T-helper 17 cell (primary cell): ENCODE data around the gene C1orf210. TPM values are rescaled to one million over a fixed set of nuclear protein-coding genes. Genes with fewer than 3 reads are reported as not detected.
A peak's percentile ranks its signal among the peaks of the same experiment; 100 is the strongest.

Source experiments
- ATAC-seq: fragments of 150-1000 bp; cut with Tn5 transposase; 2 replicates; pipeline ENCODE4 v1.10.0; 2021; ENCODE audit warnings: mild to moderate bottlenecking, moderate library complexity
- DNase-seq, 3 donors: peaks; one replicate each; pipeline versions ENCODE4 v3.0.0 to v3.0.0-alpha.2; 2020 to 2021
- H3K9me3 ChIP-seq: one replicate; pipeline ENCODE4 v1.7.0; 2013; ENCODE audit warnings: low read length, mild to moderate bottlenecking; ENCODE audit not compliant: control insufficient read depth, poor library complexity, severe bottlenecking
- H3K27ac Mint-ChIP-seq: one replicate; pipeline ENCODE4 v1.8.0; 2022; ENCODE audit warnings: mild to moderate bottlenecking, moderate library complexity, mixed read lengths
- H3K27me3 Mint-ChIP-seq: one replicate; pipeline ENCODE4 v1.8.0; 2022; ENCODE audit warnings: mixed read lengths
- H3K36me3 Mint-ChIP-seq: one replicate; pipeline ENCODE4 v1.8.0; 2022; ENCODE audit warnings: low read depth, mixed read lengths
- H3K4me1 Mint-ChIP-seq: one replicate; pipeline ENCODE4 v1.8.0; 2022; ENCODE audit warnings: mild to moderate bottlenecking, mixed read lengths
- H3K4me3 Mint-ChIP-seq: one replicate; pipeline ENCODE4 v1.8.0; 2022; ENCODE audit warnings: mild to moderate bottlenecking, moderate library complexity, mixed read lengths
- total RNA-seq, 4 donors: library from RNA in 2 of 4; stranded (reverse) in 2 of 4; gene quantifications; one replicate each; pipeline ENCODE4 v1.2.3 and lab custom pipeline; 2022 to 2026

The C1orf210 gene
- total RNA-seq = not detected
- 0 reads per million in 2 donors for total RNA-seq (lab: John Stamatoyannopoulos, UW)

DNA sequence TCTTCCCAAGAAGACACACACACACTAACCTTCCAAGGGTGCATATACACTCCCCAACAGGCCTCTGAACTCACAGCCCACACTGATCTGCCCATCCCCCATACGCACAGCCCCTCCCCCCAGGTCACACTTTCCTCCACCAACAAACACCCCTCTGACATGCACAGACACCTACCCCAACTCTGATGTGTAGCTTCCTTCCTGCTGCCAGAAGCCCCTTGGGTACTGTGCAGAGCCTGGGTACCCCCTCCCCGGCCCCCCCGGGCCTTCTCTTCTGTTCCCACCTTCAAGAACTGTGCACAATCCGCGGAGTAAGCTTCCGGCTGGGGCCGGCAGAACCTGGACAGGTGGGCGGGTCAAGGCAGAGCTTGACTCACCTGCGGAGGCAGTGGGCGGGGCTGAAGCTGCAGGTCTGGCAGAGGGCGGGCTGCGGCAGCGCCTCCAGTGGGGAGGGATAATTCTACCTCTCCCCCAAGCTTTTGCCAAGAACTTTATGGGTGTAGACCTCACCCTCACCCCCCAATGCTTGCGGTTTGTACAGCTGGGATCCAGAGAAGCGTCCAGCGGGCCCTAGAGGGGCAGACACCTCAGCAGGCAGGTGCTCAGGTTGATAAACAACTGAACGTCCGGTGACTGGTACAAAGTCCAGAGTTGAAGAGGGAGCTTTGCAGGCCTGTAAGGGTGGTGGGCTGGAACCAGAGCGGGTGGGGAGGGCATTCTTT is at the start of gene C1orf210:
TSS of gene C1orf210 (minus strand) at position 313 of the 722 bp plus-strand sequence. CDS start 2,311 bp downstream, outside the sequence.
- DNase-seq (no peak), ATAC-seq (no peak)
- peaks cover 2% of the 10 kb centered on the region for H3K4me1 Mint-ChIP-seq
- H3K9me3 ChIP-seq = no peaks in the 10 kb centered on the region
- peaks cover 2% of the 10 kb centered on the region for H3K36me3 Mint-ChIP-seq
- H3K27ac Mint-ChIP-seq = no peak within 1 kb of the TSS
- peaks cover 19% of the 10 kb centered on the region for H3K27me3 Mint-ChIP-seq
- no peak within 1 kb of the TSS for H3K4me3 Mint-ChIP-seq

DNA sequence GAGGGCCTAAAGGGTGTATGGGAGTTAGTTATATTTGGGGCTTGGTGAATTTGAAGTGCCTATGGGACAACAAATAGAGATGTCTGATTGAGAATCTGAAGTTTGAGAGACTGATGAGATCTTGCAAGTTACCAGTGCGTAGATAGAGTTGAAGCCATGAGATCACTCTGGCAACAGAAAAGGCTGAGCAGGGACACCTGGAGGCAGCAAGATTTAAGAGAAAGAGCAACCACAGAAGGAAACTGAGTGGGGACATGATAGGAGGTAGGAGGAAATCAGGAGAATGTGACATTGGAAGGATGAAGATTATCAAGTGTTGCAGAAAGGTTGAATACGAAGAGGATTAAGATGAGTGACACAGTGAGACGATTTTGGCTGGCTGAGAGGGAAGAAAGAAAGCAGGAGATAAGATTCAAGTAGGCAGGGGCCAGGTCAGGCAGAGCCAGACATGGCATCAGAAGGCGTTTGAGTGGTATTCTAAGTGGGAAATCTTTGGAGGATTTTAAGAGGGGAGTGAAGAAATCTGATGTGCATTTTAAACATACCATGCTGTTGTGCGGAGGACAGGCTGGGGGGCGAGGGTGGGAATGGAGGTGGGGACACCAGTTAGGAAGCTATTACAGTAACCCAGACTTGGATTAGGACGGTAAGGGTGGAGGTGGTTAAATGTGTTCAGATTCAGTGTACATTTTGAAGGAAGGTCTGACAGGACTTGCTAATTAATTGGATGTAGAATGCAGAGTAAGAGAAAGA is 49.2 kb upstream of the C1orf210 start:
- H3K36me3 Mint-ChIP-seq = peaks cover 8% of the 10 kb centered on the region
- no peaks in the 10 kb centered on the region for H3K9me3 ChIP-seq
- ATAC-seq (no peak), DNase-seq (no peak)
- peak overlapping the region; percentile 67 for H3K27ac Mint-ChIP-seq
- H3K27me3 Mint-ChIP-seq = peaks cover 10% of the 10 kb centered on the region
- peaks cover 7% of the 10 kb centered on the region for H3K4me1 Mint-ChIP-seq
- no peak overlapping the region for H3K4me3 Mint-ChIP-seq

DNA sequence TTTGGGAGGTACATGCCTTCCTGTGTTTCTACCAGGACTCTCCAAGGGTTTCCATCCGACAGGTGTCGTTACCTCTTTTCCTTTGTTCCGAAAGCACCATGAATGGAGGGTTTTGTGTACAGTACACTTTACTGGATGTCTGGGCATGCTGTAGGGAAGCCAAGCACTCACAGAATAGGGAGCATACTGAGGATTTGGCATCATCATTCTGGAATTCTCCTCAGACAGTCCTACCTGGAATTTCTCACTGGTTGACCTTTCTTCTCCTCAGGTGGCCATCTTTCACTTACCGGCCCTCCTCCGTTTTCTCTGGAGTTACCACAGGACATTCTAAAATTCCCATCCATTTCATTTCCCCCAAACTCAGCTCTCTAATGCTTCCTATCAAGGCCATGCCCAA is 46.3 kb upstream of the C1orf210 start:
- H3K27me3 Mint-ChIP-seq = peaks cover 6% of the 10 kb centered on the region
- H3K4me1 Mint-ChIP-seq = peaks cover 7% of the 10 kb centered on the region
- ATAC-seq (no peak), DNase-seq (no peak)
- H3K36me3 Mint-ChIP-seq = peaks cover 8% of the 10 kb centered on the region
- H3K4me3 Mint-ChIP-seq = no peak overlapping the region
- H3K27ac Mint-ChIP-seq = no peak overlapping the region
- H3K9me3 ChIP-seq = no peaks in the 10 kb centered on the region

DNA sequence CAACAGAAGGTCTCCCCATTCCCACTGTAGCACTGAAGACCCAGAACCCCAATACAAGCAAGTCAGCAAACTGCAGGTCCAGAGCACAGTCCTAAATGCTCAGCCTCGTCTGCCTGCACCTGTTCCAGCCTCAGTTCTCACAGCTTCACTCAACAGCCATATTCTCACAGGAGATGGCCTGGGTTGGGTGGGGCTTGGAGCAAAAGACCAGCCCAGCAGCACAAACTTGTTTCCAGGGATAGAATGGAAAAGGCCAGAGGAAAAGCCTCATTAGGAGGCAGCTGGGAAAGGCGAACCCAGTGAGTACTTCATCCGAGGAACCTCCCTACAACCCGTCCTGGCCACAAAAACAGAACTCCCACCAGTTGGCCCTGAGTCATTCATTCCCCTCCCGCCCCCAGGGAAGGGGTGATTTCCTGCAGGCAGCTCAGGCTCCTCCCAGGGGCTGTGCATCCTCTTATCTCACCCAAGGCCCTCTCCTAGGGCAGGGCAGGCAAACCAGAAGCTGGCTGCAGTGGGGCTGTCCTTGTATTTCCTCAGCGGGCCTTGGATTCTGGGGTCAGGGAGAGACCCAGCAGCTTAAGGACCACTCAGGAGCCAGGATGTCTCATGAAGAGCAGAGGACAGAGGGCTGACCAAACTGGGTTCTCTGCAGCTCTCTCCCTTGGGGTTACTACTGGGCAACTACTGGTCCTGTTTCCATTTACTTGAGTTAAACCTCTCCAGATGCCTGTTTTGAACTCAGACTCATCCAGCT is 44.8 kb upstream of the C1orf210 start:
- Mint-ChIP-seq H3K27ac (no peak overlapping the region), H3K36me3 (peaks cover 10% of the 10 kb centered on the region), H3K4me3 (no peak overlapping the region), H3K27me3 (peaks cover 6% of the 10 kb centered on the region), H3K4me1 (peaks cover 7% of the 10 kb centered on the region)
- no peaks in the 10 kb centered on the region for H3K9me3 ChIP-seq
- ATAC-seq (no peak), DNase-seq (no peak)

DNA sequence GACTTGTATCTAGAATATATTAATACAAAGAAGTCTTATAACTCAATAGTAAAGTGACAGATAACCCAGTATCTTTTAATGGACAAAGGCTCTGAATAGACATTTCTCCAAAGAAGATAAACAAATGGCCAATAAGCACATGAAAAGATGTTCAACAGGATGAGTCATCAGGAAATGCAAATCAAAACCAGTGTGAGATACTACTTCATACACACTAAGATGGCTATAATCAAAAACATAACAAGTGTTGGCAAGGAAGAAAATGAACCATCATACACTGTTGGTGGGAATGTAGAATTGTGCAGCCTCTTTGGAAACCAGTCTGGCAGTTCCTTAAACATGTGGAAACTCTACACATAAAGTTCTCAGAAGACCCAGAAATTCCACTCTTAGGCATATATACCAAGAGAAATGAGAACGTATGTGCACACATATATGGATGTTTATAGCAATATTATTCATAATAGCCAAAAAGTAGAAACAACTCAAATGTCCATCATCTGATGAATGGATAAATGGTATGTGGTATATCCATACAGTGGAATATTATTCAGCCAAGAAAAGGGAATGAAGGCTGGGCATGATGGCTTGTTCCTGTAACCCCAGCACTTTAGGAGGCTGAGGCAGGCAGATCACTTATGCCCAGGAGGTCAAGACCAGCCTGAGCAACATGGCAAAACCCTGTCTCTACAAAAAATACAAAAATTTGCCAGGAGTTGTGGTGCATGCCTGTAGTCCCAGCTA is 42.3 kb upstream of the C1orf210 start:
- DNase-seq = no peak
- no peak for ATAC-seq
- Mint-ChIP-seq H3K4me3 (no peak overlapping the region), H3K27ac (no peak overlapping the region), H3K36me3 (peaks cover 2% of the 10 kb centered on the region), H3K27me3 (no peaks in the 10 kb centered on the region), H3K4me1 (peaks cover 2% of the 10 kb centered on the region)
- no peaks in the 10 kb centered on the region for H3K9me3 ChIP-seq

DNA sequence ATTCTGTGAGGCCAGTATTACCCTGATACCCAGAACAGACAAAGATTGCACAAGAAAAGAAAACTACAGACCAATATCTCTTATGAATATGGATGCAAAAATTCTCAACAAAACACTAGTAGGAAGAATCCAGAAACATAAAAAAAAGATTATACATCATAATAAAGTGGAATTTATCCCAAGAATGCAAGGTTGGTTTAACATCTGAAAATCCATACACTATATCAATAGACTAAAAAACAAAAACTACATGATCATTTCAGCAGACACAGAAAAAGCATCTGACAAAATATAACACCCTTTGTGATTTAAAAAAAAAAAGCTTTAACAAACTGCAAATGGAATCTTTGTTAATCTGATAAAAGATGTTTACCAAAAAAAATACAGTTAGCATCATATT is 40.0 kb upstream of the C1orf210 start:
- Mint-ChIP-seq H3K27ac (no peak overlapping the region), H3K27me3 (no peaks in the 10 kb centered on the region), H3K4me3 (no peak overlapping the region), H3K36me3 (peaks cover 2% of the 10 kb centered on the region), H3K4me1 (peaks cover 1% of the 10 kb centered on the region)
- H3K9me3 ChIP-seq = no peaks in the 10 kb centered on the region
- ATAC-seq = no peak
- no peak for DNase-seq

DNA sequence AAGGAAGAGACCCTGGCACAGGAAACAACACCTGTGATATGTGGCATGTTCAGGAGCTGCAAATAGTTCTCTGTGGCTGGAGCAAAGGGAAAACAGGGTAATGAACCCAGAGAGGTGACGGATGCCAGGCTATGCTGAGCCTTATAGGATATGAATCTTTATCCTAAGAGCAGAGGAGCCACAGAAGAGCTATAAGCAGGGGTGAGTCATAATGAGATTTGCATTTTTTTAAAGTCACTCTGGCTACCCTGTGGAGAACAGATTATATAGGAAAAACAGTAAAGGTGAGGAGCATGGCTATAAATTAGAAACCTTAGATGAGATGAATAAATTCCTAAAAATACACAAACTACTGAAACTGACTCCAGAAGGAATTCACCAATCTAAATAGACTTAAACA is 39.4 kb upstream of the C1orf210 start:
- Mint-ChIP-seq H3K4me1 (no peaks in the 10 kb centered on the region), H3K27me3 (no peaks in the 10 kb centered on the region), H3K36me3 (peaks cover 2% of the 10 kb centered on the region), H3K27ac (no peak overlapping the region), H3K4me3 (no peak overlapping the region)
- ATAC-seq (no peak), DNase-seq (no peak)
- H3K9me3 ChIP-seq = no peaks in the 10 kb centered on the region

DNA sequence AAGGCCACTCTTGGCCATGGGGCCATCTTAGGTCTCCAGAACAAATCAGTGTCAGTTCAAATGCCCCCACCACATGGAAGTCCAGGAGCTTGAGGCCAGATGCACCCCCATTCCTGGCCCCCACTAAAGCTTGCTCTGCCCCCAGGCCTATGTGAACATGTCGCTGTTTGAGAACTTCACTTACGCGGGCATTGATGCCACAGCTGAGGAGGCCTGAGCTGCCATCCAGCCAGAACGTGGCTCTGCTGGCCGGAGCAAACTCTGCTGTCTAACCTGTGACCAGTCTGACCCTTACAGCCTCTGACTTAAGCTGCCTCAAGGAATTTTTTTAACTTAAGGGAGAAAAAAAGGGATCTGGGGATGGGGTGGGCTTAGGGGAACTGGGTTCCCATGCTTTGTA is 37.1 kb upstream of the C1orf210 start:
- Mint-ChIP-seq H3K4me1 (no peaks in the 10 kb centered on the region), H3K27me3 (no peaks in the 10 kb centered on the region), H3K4me3 (no peak overlapping the region), H3K36me3 (peaks cover 2% of the 10 kb centered on the region), H3K27ac (no peak overlapping the region)
- ATAC-seq (no peak), DNase-seq (no peak)
- no peaks in the 10 kb centered on the region for H3K9me3 ChIP-seq

DNA sequence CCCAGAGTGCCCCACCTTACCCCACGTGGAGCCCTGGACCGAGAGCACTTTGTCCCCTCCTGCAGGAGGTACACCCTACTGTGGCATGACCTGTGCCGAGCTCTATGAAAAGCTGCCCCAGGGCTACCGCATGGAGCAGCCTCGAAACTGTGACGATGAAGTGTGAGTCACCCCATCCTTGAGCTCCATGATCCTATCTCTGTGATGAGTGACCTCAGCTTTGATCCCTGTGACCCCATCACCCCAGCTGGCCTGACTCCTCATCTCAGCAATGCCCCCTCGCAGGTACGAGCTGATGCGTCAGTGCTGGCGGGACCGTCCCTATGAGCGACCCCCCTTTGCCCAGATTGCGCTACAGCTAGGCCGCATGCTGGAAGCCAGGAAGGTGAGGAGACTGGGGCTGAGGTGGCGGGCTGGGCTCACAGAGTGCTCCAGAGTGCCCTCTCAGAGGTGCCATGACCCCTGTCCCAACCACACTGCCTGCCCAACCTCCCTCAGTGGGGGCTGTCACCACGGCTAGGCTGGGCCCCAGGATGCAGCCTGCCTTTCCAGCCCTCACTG is 36.0 kb upstream of the C1orf210 start:
- ATAC-seq (no peak), DNase-seq (no peak)
- peaks cover 2% of the 10 kb centered on the region for H3K36me3 Mint-ChIP-seq
- H3K9me3 ChIP-seq = no peaks in the 10 kb centered on the region
- H3K27ac Mint-ChIP-seq = no peak overlapping the region
- peaks cover 2% of the 10 kb centered on the region for H3K4me1 Mint-ChIP-seq
- no peak overlapping the region for H3K4me3 Mint-ChIP-seq
- no peaks in the 10 kb centered on the region for H3K27me3 Mint-ChIP-seq

DNA sequence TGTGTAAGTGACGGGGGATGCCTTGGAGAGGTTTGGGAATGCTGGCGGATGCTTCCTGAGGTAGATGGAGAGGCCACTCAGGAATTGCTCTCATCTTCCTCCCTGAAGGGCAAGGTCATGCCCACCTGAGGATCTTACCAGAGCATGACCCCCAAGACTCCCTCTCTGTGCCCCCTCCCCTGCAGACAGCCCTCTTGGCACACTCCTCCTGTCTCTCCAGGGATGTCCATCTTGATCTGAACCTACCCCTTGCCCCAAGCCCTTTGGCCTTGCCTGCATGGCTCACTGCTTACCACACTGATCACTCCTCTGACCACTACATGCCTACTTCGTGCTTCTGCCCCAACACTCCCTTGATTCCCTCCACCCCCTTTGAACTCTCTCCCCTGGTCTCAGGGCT is 34.4 kb upstream of the C1orf210 start:
- no peaks in the 10 kb centered on the region for H3K9me3 ChIP-seq
- ATAC-seq = no peak
- Mint-ChIP-seq H3K27ac (peak overlapping the region; percentile 61), H3K4me3 (no peak overlapping the region), H3K36me3 (no peaks in the 10 kb centered on the region), H3K4me1 (peaks cover 2% of the 10 kb centered on the region), H3K27me3 (no peaks in the 10 kb centered on the region)
- DNase-seq = no peak

DNA sequence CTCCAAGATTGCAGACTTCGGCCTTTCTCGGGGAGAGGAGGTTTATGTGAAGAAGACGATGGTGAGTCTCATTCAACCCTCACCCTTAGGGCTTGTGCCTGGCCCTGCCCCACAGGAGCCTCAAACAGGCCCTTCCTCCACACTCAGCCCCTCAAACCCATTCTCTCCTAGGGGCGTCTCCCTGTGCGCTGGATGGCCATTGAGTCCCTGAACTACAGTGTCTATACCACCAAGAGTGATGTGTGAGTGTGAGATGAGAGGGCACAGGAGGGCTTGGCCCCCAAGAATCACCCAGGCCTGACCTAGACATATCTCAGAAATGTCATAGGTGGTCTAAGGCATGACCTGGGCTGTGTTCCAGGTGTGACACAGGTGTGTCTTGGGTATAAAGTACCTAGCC is 33.9 kb upstream of the C1orf210 start:
- H3K4me3 Mint-ChIP-seq = no peak overlapping the region
- ATAC-seq = no peak

DNA sequence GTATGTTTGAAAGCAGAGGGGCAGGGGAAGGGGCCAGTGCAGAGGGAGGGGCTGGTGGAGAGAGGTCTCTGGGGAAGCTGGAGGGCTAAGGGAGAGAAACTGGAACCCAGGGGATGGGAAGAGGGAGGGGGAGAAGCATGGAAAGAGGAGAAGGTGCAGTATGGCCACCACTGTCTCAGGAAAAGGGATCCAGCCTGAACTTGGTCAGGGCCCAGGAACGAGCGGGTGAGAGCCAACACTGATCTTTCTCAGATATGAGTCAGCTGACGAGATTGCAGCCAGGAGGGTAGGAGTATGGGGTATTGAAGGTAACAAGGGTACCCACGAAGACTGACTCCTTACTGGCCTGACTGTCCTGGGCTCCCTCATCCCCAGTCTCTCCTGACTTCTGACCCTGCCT is 33.5 kb upstream of the C1orf210 start:
- no peaks in the 10 kb centered on the region for H3K9me3 ChIP-seq
- H3K4me3 Mint-ChIP-seq = no peak overlapping the region
- DNase-seq (no peak), ATAC-seq (no peak)
- no peaks in the 10 kb centered on the region for H3K27me3 Mint-ChIP-seq
- peaks cover 2% of the 10 kb centered on the region for H3K4me1 Mint-ChIP-seq
- no peak overlapping the region for H3K27ac Mint-ChIP-seq
- no peaks in the 10 kb centered on the region for H3K36me3 Mint-ChIP-seq

More for the DNA sequence above, 33.9 kb upstream of the C1orf210 start:
- H3K9me3 ChIP-seq = no peaks in the 10 kb centered on the region
- Mint-ChIP-seq H3K4me1 (peaks cover 2% of the 10 kb centered on the region), H3K27me3 (no peaks in the 10 kb centered on the region), H3K36me3 (no peaks in the 10 kb centered on the region), H3K27ac (no peak overlapping the region)
- DNase-seq = no peak
